Measurements from ENCODE around the gene OR56A4.

Gene OR56A4

DNA sequence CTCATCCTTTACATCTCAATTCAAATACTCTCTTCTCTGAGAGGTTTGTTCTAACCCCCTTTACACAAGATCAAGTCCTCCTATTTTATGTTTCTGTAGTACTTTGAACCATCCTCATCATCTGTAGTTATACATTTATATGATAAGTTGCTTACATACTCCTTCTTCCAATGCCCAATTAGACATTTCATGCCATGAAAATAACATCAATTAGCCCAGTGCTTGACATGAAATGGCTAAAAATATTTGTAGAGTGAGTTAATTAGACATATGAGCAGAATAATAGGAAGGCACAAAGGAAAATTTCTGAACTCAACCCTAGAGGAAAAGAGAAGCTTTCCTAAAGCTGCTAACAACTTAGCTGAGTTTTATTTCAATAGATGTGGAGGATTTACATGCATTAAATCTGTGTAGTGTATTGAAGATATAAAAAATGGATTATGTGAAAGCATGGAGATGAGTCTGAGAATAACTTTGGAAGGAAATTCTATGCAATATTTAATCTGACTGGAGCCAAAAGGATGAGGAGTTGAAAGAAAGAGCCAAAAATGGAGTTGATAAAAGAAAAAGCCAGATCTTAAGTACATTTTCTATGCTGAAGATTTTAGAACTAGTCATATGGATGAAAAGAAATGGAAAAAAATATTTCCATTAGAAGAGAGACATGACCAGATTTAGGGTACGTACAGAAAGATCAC is 24.1 kb upstream of the OR56A4 start, which contains the start of gene OR56A1:
Gene OR56A1 (minus strand): TSS at position 51 of the 698 bp plus-strand sequence. CDS start 3,066 bp downstream, outside the sequence.
- H3K9me3 ChIP-seq (ENCODE audit: control insufficient read depth, insufficient read depth, low read depth, low read length): no peaks in the 10 kb centered on the region
- no peak within 1 kb of the TSS for H3K27ac ChIP-seq (ENCODE audit: extremely low read depth, low read depth, low read length)
- POLR2A ChIA-PET: no interaction called here
- CTCF ChIA-PET: interaction anchor here (0.6 kb wide), 1 partner anchor 8 kb away, joined by 4 read pairs; no protein-coding TSS in a partner anchor
- no peaks in the 10 kb centered on the region for H3K36me3 ChIP-seq (ENCODE audit: control insufficient read depth in 2 of 2, insufficient read depth in 1 of 2, low read length in 2 of 2)
- TF ChIP-seq ZFP41 (tag by site-specific recombination; IDR thresholded peaks at IDR 0.05; ENCODE audit: borderline replicate concordance) (no peak), ZNF433 (tag by site-specific recombination; IDR thresholded peaks at IDR 0.05; ENCODE audit: low read depth) (no peak), ZNF510 (tag by site-specific recombination; IDR thresholded peaks at IDR 0.05; ENCODE audit: insufficient replicate concordance) (no peak), ZNF501 (tag by site-specific recombination; IDR thresholded peaks at IDR 0.05) (no peak), ZFP69B (tag by site-specific recombination; IDR thresholded peaks at IDR 0.05) (no peak), GLI4 (tag by site-specific recombination; IDR thresholded peaks at IDR 0.05) (no peak), ZNF2 (tag by site-specific recombination; IDR thresholded peaks at IDR 0.05) (no peak), ZNF23 (tag by site-specific recombination; IDR thresholded peaks at IDR 0.05; ENCODE audit: borderline replicate concordance) (no peak), ZNF610 (tag by site-specific recombination; IDR thresholded peaks at IDR 0.05; ENCODE audit: borderline replicate concordance) (no peak), ZNF391 (tag by site-specific recombination; IDR thresholded peaks at IDR 0.05; ENCODE audit: borderline replicate concordance, low read depth) (no peak), ZNF654 (tag by site-specific recombination; IDR thresholded peaks at IDR 0.05; ENCODE audit: low read depth) (no peak), ZNF341 (tag by site-specific recombination; IDR thresholded peaks at IDR 0.05; ENCODE audit: low read depth) (no peak)
- TF ChIP-seq, protein P1, sequence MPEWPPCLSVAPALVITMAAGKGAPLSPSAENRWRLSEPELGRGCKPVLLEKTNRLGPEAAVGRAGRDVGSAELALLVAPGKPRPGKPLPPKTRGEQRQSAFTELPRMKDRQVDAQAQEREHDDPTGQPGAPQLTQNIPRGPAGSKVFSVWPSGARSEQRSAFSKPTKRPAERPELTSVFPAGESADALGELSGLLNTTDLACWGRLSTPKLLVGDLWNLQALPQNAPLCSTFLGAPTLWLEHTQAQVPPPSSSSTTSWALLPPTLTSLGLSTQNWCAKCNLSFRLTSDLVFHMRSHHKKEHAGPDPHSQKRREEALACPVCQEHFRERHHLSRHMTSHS (tag by site-specific recombination; IDR thresholded peaks at IDR 0.05): no peak
- TF ChIP-seq, protein P2, sequence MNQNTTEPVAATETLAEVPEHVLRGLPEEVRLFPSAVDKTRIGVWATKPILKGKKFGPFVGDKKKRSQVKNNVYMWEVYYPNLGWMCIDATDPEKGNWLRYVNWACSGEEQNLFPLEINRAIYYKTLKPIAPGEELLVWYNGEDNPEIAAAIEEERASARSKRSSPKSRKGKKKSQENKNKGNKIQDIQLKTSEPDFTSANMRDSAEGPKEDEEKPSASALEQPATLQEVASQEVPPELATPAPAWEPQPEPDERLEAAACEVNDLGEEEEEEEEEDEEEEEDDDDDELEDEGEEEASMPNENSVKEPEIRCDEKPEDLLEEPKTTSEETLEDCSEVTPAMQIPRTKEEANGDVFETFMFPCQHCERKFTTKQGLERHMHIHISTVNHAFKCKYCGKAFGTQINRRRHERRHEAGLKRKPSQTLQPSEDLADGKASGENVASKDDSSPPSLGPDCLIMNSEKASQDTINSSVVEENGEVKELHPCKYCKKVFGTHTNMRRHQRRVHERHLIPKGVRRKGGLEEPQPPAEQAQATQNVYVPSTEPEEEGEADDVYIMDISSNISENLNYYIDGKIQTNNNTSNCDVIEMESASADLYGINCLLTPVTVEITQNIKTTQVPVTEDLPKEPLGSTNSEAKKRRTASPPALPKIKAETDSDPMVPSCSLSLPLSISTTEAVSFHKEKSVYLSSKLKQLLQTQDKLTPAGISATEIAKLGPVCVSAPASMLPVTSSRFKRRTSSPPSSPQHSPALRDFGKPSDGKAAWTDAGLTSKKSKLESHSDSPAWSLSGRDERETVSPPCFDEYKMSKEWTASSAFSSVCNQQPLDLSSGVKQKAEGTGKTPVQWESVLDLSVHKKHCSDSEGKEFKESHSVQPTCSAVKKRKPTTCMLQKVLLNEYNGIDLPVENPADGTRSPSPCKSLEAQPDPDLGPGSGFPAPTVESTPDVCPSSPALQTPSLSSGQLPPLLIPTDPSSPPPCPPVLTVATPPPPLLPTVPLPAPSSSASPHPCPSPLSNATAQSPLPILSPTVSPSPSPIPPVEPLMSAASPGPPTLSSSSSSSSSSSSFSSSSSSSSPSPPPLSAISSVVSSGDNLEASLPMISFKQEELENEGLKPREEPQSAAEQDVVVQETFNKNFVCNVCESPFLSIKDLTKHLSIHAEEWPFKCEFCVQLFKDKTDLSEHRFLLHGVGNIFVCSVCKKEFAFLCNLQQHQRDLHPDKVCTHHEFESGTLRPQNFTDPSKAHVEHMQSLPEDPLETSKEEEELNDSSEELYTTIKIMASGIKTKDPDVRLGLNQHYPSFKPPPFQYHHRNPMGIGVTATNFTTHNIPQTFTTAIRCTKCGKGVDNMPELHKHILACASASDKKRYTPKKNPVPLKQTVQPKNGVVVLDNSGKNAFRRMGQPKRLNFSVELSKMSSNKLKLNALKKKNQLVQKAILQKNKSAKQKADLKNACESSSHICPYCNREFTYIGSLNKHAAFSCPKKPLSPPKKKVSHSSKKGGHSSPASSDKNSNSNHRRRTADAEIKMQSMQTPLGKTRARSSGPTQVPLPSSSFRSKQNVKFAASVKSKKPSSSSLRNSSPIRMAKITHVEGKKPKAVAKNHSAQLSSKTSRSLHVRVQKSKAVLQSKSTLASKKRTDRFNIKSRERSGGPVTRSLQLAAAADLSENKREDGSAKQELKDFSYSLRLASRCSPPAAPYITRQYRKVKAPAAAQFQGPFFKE (tag by site-specific recombination; IDR thresholded peaks at IDR 0.05; ENCODE audit: borderline replicate concordance): no peak
- TF ChIP-seq, protein P3, sequence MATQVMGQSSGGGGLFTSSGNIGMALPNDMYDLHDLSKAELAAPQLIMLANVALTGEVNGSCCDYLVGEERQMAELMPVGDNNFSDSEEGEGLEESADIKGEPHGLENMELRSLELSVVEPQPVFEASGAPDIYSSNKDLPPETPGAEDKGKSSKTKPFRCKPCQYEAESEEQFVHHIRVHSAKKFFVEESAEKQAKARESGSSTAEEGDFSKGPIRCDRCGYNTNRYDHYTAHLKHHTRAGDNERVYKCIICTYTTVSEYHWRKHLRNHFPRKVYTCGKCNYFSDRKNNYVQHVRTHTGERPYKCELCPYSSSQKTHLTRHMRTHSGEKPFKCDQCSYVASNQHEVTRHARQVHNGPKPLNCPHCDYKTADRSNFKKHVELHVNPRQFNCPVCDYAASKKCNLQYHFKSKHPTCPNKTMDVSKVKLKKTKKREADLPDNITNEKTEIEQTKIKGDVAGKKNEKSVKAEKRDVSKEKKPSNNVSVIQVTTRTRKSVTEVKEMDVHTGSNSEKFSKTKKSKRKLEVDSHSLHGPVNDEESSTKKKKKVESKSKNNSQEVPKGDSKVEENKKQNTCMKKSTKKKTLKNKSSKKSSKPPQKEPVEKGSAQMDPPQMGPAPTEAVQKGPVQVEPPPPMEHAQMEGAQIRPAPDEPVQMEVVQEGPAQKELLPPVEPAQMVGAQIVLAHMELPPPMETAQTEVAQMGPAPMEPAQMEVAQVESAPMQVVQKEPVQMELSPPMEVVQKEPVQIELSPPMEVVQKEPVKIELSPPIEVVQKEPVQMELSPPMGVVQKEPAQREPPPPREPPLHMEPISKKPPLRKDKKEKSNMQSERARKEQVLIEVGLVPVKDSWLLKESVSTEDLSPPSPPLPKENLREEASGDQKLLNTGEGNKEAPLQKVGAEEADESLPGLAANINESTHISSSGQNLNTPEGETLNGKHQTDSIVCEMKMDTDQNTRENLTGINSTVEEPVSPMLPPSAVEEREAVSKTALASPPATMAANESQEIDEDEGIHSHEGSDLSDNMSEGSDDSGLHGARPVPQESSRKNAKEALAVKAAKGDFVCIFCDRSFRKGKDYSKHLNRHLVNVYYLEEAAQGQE (tag by site-specific recombination; IDR thresholded peaks at IDR 0.05): no peak
- H3K4me1 ChIP-seq (ENCODE audit: control insufficient read depth, insufficient read depth, low read length): no peaks in the 10 kb centered on the region
- H3K4me3 ChIP-seq (ENCODE audit: low read depth, low read length): no peak within 1 kb of the TSS
